ENCODE data around the gene GALNT12.

The GALNT12 gene

DNA sequence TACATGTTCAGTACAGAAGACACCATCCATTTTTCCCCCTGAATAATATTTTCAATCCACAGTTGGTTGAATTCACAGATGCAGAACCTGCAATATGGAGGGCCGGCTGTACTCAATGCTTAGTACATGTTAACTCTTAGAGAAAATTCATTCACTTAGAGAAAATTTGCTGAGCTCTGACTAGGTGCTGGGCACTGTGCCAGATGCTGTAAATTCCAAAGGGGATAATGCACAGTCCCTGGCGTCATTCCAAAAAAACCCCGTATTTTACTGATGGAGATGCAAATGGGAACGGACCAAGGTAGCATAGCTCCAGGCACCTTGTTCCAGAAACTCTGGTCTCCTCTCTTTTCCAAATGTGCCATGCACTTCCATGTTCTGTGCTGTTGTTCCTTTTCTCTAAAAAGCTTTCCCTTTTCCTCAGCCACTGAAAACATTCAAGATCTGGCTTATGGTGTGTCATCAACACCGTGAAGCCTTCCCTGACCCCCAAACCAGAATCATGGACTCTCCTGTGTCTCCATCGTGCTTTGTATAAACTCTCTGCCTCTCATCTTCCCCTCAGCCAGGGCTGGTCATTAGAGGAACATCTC lies 80.5 kb downstream of the GALNT12 start:
- H3K4me3 ChIP-seq (ENCODE audit: low read depth, low read length): no peak overlapping the region
- no peak for DNase-seq (ENCODE audit: low read depth)
- TF ChIP-seq CTCF (IDR thresholded peaks at IDR 0.05; ENCODE audit: insufficient read depth, low read depth, low read length, missing control alignments): no peak

DNA sequence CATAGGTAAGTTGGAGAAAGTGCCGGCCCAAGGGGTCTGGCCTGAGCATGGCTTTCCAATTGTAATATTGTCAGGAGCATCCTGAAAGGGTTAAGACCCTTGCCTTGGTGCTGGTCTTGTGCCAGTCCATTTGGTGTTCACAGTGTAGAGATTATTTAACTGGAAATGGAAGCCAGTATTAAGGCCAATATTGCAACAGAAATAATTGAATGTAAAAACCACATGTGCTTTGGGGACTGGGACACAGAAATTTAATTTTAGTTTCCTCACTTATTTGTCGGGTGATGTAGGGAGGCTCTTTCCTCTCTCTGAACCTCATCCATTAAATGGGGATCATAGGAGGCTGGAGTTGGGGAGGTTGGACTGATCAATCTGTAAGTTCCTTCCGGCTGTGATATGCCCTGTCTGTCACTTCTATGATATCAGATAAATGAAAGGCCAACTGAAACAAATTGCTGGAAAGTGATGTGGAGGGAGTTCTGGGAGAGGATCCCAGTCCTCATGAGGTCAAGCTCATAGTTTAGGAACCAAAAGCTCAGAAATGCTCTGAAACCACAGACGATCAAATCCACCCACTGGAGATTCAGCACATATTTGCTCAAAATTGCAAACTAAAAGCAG lies 81.4 kb downstream of the GALNT12 start:
- no peak for DNase-seq (ENCODE audit: low read depth)
- no peak for TF ChIP-seq CTCF (IDR thresholded peaks at IDR 0.05; ENCODE audit: insufficient read depth, low read depth, low read length, missing control alignments)
- no peak overlapping the region for H3K4me3 ChIP-seq (ENCODE audit: low read depth, low read length)

GRCh38 chr9:98890256-98890655 lies 82.8 kb downstream of the GALNT12 start:
- H3K4me3 ChIP-seq (ENCODE audit: low read depth, low read length): no peak overlapping the region
- DNase-seq (ENCODE audit: low read depth): no peak
- no peak for TF ChIP-seq CTCF (IDR thresholded peaks at IDR 0.05; ENCODE audit: insufficient read depth, low read depth, low read length, missing control alignments)

- TF ChIP-seq CTCF (IDR thresholded peaks at IDR 0.05; ENCODE audit: insufficient read depth, low read depth, low read length, missing control alignments): no peak
- no peak overlapping the region for H3K4me3 ChIP-seq (ENCODE audit: low read depth, low read length)
- DNase-seq (ENCODE audit: low read depth): no peak
Measured at GRCh38 chr9:98892288-98892687, 84.8 kb downstream of the GALNT12 start.

DNA sequence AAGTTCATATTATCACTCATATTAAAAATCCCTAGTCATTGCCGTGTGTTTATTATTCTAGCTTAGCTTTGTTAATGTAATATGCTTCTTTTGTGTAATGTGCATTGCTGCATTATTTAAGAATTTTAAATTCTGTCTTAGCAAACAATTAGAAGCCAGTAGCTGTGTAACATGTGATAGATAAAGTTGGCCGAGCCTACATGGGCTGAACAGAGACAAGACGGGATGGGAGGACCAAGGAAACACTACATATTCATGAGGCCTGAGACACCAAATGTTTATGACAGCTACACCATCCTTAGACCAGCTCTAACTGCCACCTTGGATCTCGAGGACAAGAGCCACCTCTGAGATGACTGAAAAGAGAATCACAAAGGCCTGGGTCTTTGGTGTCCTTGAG lies 85.2 kb downstream of the GALNT12 start:
- TF ChIP-seq CTCF (IDR thresholded peaks at IDR 0.05; ENCODE audit: insufficient read depth, low read depth, low read length, missing control alignments): no peak
- no peak overlapping the region for H3K4me3 ChIP-seq (ENCODE audit: low read depth, low read length)
- no peak for DNase-seq (ENCODE audit: low read depth)

GRCh38 chr9:98894171-98894570 lies 86.7 kb downstream of the GALNT12 start:
- no peak for TF ChIP-seq CTCF (IDR thresholded peaks at IDR 0.05; ENCODE audit: insufficient read depth, low read depth, low read length, missing control alignments)
- no peak overlapping the region for H3K4me3 ChIP-seq (ENCODE audit: low read depth, low read length)
- no peak for DNase-seq (ENCODE audit: low read depth)

DNA sequence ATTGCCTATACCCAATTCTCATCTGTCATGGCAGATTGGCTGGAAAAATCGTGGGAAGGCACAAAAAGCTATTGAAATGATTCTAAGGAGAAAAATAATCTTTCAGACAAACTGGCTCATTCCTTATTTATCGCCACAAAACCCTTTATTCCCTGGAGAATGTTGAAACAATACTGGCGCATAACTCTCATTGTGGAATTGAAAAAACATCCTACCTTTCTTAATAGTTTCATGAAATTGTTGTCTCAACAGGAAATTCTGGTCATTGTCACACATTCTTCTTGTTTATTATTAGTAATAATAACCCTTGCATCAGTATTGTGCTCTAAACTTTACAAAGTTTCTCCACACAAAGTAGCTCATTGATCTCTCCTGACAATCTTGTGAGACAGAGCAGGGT lies 87.3 kb downstream of the GALNT12 start:
- no peak for TF ChIP-seq CTCF (IDR thresholded peaks at IDR 0.05; ENCODE audit: insufficient read depth, low read depth, low read length, missing control alignments)
- H3K4me3 ChIP-seq (ENCODE audit: low read depth, low read length): no peak overlapping the region
- no peak for DNase-seq (ENCODE audit: low read depth)

Measured in GM12865 (cell line).